SK-N-DZ (cell line): ENCODE measurements around the gene RGS6.

Experiments used
- DNase-seq: peaks from one replicate; pipeline ENCODE4 v3.0.0-alpha.2; 2015; ENCODE audit warnings: low spot score

Gene RGS6

DNA sequence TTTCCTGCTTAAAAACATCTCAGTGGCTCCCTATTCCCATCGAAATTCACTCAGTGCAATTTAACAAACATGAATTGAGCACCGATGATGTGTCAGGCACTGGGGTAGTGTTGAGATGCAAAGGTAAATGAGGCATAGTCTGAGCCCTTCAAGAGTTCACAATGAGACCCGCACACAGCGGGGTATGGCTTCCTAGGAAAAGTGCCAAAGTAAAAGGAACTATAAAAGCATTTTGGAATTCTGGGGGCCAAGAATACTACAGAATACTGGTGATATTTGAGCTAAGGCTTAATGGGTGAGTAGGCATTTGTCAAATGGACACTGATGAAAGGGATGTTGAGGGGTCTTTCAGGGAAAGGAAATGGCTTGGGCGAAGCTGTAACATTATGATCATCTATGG, 646.3 kb downstream of the RGS6 start:
- DNase-seq = no peak

- no peak for DNase-seq
Observed at GRCh38 chr14:72582582-72582981, 650.4 kb downstream of the RGS6 start.

DNA sequence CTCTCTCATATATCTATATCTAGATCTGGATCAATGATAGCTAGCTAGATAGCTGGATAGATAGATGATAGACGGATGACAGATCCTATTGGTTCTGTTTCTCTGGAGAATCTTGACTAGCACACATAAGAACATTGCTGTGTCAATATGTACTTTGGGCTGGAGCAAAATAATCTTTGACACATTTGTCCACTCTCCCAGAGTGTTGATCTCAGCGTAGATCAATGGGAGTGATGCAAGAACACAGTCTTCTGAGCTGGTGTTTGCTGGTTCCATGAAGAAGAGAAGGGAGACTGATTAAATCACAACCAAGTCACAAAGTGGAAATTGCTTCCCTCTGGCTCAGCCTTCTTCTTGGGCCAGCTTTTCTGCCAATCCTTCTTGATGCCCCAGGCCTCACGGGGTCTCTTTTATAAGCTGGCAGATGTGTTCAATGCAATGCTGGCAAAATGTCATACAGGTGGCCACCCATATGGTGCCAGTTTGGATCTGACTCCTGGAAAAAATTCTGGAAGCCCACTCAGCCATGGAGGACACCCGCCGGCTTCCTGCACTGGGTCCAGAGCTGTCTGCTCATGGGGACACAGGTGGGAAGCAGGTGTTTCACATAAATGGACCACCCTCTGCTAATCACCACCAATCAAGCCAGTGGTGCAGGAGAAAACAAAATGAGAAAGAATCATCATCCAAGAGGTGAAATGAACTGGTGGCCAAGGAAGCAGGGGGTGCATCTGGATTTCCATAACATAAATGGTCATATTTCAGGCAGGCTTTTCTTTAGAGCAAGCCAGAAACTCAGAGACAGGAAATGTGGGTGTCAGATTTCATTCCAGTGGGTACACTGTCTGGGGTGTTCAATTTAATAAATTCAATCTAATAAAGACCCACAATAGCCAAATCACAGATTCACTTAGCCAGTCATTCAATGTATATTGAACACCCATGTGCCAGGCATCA, 651.4 kb downstream of the RGS6 start:
- no peak for DNase-seq

DNA sequence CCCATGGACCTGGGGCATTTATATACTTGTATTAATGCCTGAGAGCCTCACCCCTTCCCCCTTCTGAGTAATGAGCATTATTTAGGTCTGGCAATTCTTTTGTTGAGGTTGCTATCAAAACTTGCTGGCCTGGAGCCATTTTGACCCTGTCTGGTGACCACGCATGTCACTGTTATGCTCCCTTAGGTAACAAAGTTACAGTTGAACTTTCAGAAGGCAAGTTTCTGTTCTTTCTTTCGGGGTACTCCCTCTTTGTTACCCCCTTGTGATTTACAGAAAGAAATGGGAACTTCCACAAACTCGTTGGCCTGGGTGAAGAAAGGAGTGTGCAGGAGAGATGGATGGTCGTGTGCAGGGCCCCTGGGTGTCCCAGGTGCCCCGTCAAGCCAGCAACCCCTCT, 656.3 kb downstream of the RGS6 start:
- DNase-seq = no peak

- no peak for DNase-seq
Observed at GRCh38 chr14:72589652-72590051, 657.4 kb downstream of the RGS6 start.

- DNase-seq = no peak
Observed at GRCh38 chr14:72590577-72590976, 658.3 kb downstream of the RGS6 start.

- DNase-seq = no peak
Observed at GRCh38 chr14:72591391-72591790, 659.2 kb downstream of the RGS6 start.

- DNase-seq = no peak
Observed at GRCh38 chr14:72594099-72594901, 662.1 kb downstream of the RGS6 start.

- DNase-seq = no peak
Observed at GRCh38 chr14:72595152-72595862, 663.1 kb downstream of the RGS6 start.

DNA sequence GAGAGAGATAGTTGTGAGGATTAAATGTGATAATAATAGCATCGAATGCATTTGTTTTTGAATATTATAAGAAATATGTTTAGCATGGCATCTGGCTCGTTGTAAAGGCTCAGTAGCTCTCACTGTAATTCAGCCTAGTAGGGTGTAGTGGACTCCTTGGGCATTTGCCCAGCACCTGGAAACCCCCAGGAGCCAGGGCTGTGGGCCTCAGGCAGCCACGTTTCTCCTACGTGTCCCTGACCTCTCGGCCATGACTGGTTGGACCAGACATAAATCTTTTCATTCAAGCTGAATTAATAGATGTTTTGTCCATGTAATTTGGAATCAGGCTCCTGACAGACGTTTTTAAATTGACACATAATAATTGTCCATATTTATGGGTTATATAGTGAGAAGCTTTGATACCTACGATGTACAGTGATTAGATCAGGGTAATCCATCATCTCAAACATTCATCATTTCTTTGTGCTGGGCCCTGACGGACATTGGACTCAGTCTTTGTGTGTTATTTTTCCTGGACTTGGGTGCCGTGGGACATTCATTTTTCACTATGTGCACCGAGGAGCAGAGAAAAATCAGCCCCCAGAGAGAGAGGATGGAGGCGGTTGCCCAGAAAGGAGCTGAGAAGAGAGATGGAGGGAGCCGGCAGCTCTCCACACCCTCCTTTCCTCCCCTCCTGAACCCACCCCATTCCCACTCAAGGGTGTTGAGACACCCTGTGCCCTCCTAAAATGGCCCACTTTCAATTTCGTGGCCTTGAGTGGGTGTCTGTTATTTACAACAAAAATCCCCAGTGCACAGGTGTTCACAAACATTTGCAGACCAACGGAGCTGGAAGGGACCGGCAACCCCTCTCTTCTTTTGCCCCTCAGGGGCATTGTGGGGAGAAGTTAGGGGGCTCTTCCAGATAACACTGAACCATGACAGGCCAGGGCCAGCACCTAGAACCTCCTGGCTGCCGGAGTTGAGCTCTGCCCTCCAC, 665.3 kb downstream of the RGS6 start:
- DNase-seq = no peak

DNA sequence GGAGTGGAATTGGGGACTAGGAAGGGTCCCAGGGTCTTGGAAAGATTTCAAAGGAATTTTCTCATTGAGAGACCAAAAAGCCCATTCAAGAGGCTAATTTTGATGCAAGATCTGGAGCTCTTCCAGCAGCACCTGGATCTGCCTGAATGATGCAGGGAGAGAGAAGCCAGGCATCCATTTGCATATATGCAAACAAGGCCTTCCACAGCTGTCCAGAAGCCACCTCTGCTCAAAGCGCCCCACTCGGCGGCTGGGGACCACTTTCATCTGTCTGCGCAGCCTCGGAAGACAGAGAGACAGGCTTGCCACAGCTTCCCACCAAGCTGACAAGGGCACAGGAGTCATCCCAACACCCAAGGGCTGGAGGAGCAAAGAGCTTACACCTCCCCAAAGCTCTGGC, 666.1 kb downstream of the RGS6 start:
- DNase-seq = no peak

DNA sequence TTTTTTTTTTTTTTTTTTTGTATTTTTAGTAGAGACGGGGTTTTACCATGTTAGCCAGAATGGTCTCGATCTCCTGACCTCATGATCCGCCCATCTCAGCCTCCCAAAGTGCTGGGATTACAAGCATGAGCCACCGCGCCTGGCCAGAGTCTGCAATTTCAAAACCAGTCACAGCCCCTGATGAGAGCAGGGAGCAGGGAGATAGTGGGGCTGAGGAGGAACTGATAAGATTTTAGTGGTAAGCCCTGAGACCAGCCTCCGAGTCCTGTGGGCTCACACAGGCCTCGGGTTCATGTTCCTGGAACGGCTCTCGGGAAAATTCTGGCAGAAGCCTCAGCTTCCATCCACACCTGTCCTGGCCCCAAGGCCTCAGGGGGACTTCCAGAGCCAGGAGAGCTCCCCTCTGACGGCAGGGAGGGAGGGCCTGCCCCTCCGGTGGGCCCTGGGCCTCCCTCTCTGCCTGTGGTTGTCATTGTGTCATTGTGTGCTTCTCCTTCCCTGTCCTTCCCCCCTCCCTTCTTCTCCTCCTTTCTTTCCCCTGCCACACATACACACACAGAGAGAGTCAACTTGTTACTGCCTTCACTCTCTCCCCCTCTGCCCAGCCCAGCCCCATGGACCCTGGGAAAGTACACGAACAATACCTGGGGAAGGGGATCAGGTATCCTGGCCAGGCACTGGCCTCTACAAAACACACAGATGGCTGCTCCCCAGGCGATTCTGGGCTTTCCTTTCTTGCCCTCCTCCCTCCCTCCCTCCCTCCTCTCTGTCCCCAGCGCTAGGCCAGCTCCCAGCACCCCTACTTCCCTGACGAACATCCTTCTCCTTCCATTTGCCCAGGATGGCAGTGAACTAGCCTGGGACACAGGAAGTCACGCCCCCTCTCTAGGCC, 667.6 kb downstream of the RGS6 start:
- DNase-seq = no peak

DNA sequence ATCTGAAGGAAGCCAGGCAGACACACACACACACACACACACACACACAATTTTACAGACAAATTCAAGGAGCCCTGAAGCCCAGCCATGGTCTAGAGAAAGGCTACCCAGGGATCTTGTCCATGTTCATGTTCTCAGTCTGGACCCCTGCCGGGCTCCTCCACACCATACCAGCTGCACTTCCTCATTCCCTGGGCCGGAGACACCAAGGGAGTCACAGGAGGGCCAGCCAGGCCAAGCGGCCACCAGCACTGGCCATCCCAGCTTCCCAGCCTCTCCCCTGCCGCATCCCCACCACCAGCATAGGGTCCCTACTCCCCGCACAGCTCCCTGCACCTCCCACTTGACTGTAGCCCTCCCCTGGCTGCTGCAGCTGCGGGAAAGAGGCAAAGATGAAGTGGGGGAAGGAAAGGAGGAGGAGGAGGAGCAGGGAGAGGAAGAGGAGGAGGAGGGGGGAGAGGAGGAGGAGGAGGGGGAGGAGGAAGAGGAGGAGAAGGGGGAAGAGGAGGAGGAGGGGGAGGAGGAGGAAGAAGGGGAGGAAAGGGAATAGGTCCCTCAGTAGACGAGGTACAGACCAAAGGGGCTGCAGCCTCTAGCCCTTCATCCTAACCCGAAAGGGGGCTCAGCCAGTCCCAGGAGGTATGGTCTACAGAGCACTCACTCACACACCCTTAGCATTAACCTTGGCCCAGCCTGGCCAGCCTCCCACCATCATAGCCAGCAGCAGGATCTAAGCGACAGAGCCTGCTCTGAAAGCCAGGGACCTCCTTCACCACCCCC, 668.5 kb downstream of the RGS6 start:
- DNase-seq = no peak

DNA sequence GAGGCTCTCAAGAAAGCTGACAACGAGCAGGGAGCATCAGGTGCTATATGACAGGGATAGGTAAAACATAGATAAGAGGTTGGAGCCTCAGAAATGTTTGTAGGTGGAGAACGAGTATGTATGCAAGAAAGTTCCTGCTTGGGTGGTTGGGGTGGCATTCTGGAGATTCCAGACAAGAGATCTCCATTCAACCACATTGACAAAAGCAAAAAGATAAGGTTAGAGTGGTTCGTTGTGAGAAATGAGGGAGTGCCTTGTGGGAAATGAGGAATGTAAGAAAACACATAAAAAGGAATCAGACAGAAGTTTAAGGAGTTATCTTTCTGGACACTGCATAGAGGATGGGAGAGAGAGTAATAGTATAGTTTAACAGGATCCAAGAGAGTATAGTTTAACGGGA, 671.4 kb downstream of the RGS6 start:
- no peak for DNase-seq

GRCh38 chr14:72604133-72604532, 671.9 kb downstream of the RGS6 start:
- no peak for DNase-seq

GRCh38 chr14:72605096-72605920, 673.1 kb downstream of the RGS6 start:
- DNase-seq = no peak

DNA sequence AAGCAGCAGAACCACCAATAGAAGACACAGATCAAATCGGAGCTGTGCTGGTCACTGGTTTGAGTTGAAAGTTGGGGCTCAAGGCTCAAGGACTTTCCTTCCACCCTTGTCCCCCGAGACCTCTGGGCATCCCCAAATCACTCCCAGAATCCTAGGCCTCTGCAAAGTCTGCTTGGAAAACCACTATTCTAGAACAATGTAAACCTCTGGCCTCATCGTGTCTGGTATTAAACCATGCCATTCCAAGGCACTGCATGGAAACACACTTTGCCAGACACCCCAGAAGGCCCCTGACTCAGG, 673.6 kb downstream of the RGS6 start:
- no peak for DNase-seq

DNA sequence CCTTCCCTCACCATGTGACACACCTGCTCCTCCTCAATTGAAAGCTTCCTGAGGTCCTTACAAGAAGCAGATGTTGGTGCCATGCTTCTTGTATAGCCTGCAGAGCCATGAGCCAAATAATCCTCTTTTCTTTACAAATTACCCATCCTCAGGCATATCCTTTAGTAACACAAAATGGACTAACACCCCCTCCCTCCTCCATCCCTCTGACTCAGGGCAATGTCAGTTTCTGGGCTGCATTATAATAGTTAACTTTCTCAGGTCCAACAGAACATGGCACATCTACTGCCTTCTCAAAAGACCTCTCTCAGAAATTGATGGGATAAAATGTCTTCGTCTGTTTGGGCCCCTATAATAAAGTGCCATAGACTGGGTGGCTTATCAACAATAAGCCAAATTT, 674.6 kb downstream of the RGS6 start:
- no peak for DNase-seq
